Measurements from ENCODE around the gene NPSR1.
"Not testable (repeated sequence)": the region's sequence is repeated elsewhere in the genome, so short reads cannot be mapped to it uniquely, and the experiment has no call there.

Gene NPSR1

GRCh38 chr7:34870041-34870440 is 212.0 kb downstream of the NPSR1 start:
- not testable (repeated sequence) for DNase-seq (ENCODE audit: low spot score)

GRCh38 chr7:34874329-34874728 is 216.3 kb downstream of the NPSR1 start:
- DNase-seq (ENCODE audit: low spot score) = not testable (repeated sequence)

- DNase-seq (ENCODE audit: low spot score) = no peak
These were observed 217.5 kb downstream of the NPSR1 start for GRCh38 chr7:34875481-34875880.

GRCh38 chr7:34878944-34879735 is 221.1 kb downstream of the NPSR1 start:
- DNase-seq (ENCODE audit: low spot score) = not testable (repeated sequence)

- no peak for DNase-seq (ENCODE audit: low spot score)
These were observed 221.9 kb downstream of the NPSR1 start for GRCh38 chr7:34879871-34880270.

GRCh38 chr7:34883855-34884254 is 225.8 kb downstream of the NPSR1 start:
- DNase-seq (ENCODE audit: low spot score) = not testable (repeated sequence)

- no peak for DNase-seq (ENCODE audit: low spot score)
These were observed 228.8 kb downstream of the NPSR1 start for GRCh38 chr7:34886856-34887255.

- no peak for DNase-seq (ENCODE audit: low spot score)
These were observed 231.9 kb downstream of the NPSR1 start for GRCh38 chr7:34889951-34890350.

GRCh38 chr7:34895202-34895601 is 237.2 kb downstream of the NPSR1 start:
- DNase-seq (ENCODE audit: low spot score) = no peak

Measured in LoVo (cell line).